NK-92 (cell line): ENCODE data around the gene EFCAB10.
"Not testable (repeated sequence)": the region's sequence is repeated elsewhere in the genome, so short reads cannot be mapped to it uniquely, and the experiment has no call there.

ENCODE experiments used
- DNase-seq: peaks from one replicate; lab custom pipeline; 2025; ENCODE audit not compliant: unreplicated experiment; lab: John Stamatoyannopoulos, UW

The EFCAB10 gene

GRCh38 chr7:105599551-105599950, 18.3 kb upstream of the EFCAB10 start:
- DNase-seq, result no peak

- not testable (repeated sequence) for DNase-seq
Measured at GRCh38 chr7:105599080-105599479, 17.8 kb upstream of the EFCAB10 start.

- no peak for DNase-seq
Measured at GRCh38 chr7:105596866-105597265, 15.6 kb upstream of the EFCAB10 start.

- DNase-seq, result no peak
Measured at GRCh38 chr7:105594034-105594433, 12.7 kb upstream of the EFCAB10 start.

- no peak for DNase-seq
Measured at GRCh38 chr7:105591522-105591921, 10.2 kb upstream of the EFCAB10 start.

GRCh38 chr7:105590793-105591192, 9.5 kb upstream of the EFCAB10 start:
- no peak for DNase-seq

GRCh38 chr7:105589356-105590077, 8.2 kb upstream of the EFCAB10 start:
- no peak for DNase-seq

- DNase-seq, result no peak
Measured at GRCh38 chr7:105587909-105588635, 6.8 kb upstream of the EFCAB10 start.

- no peak for DNase-seq
Measured at GRCh38 chr7:105585850-105586500, 4.7 kb upstream of the EFCAB10 start.

GRCh38 chr7:105584165-105584564, 2.9 kb upstream of the EFCAB10 start:
- DNase-seq, result no peak

GRCh38 chr7:105583061-105583460, 1.8 kb upstream of the EFCAB10 start:
- DNase-seq, result no peak

- DNase-seq, result no peak
Measured at GRCh38 chr7:105580022-105580740, 1.1 kb downstream of the EFCAB10 start.

GRCh38 chr7:105578496-105578895, 2.8 kb downstream of the EFCAB10 start:
- DNase-seq, result no peak

GRCh38 chr7:105577251-105577650, 4.0 kb downstream of the EFCAB10 start:
- DNase-seq, result no peak

GRCh38 chr7:105571891-105572290, 9.4 kb downstream of the EFCAB10 start:
- DNase-seq, result no peak

GRCh38 chr7:105567821-105568220, 13.5 kb downstream of the EFCAB10 start:
- no peak for DNase-seq

- DNase-seq, result no peak
Measured at GRCh38 chr7:105567024-105567423, 14.3 kb downstream of the EFCAB10 start.

GRCh38 chr7:105565190-105565589, 16.1 kb downstream of the EFCAB10 start:
- no peak for DNase-seq

GRCh38 chr7:105559926-105560325, 21.4 kb downstream of the EFCAB10 start:
- no peak for DNase-seq

- DNase-seq, result no peak
Measured at GRCh38 chr7:105538339-105538738, 43.0 kb downstream of the EFCAB10 start.

GRCh38 chr7:105532709-105533460, 48.4 kb downstream of the EFCAB10 start:
- no peak for DNase-seq
